Kidney epithelial cell (primary cell): ENCODE data around the gene ORAI2. TPM values are rescaled to one million over a fixed set of nuclear protein-coding genes. Genes with fewer than 3 reads are reported as not detected.

Experiments used
- DNase-seq: peaks from one replicate; pipeline ENCODE4 v3.0.0-alpha.2; 2010; ENCODE audit warnings: low read depth
- H3K27me3 ChIP-seq: 2 replicates; pipeline ENCODE4 v1.6.0; 2011; ENCODE audit warnings: low read length; ENCODE audit not compliant: control insufficient read depth, insufficient read depth
- H3K36me3 ChIP-seq: 2 replicates; pipeline ENCODE4 v1.5.1; 2011; ENCODE audit warnings: low read length; ENCODE audit not compliant: control insufficient read depth, insufficient read depth
- H3K4me3 ChIP-seq: 2 replicates; pipeline ENCODE4 v1.5.1; 2011; ENCODE audit warnings: low read depth, mild to moderate bottlenecking, control low read depth, low read length
- CTCF ChIP-seq: IDR thresholded peaks from 2 replicates; pipeline ENCODE4 v1.5.1; 2011; ENCODE audit warnings: mild to moderate bottlenecking, moderate library complexity, low read length, control low read depth, inconsistent platforms; ENCODE audit not compliant: insufficient read depth, poor library complexity, severe bottlenecking
- total RNA-seq: library from RNA; depleted of rRNA; stranded (reverse); fragments of >200 nt; gene quantifications from 2 replicates; pipeline ENCODE4 v1.2.3, GENCODE V29; 2015

The ORAI2 gene
- total RNA-seq, 1 donor from 2014 or later, result 56.2 TPM

GRCh38 chr7:102446387-102447156 is 13.2 kb downstream of the ORAI2 start:
- Histone ChIP-seq H3K27me3 (no peaks in the 10 kb centered on the region), H3K4me3 (no peak overlapping the region), H3K36me3 (peaks cover 2% of the 10 kb centered on the region)
- TF ChIP-seq CTCF, result no peak
- no peak for DNase-seq

GRCh38 chr7:102447311-102447710 is 13.9 kb downstream of the ORAI2 start:
- Histone ChIP-seq H3K36me3 (peaks cover 2% of the 10 kb centered on the region), H3K4me3 (no peak overlapping the region), H3K27me3 (no peaks in the 10 kb centered on the region)
- no peak for DNase-seq
- TF ChIP-seq CTCF, result no peak

GRCh38 chr7:102449136-102449535 is 15.8 kb downstream of the ORAI2 start:
- Histone ChIP-seq H3K4me3 (no peak overlapping the region), H3K36me3 (peaks cover 2% of the 10 kb centered on the region), H3K27me3 (no peaks in the 10 kb centered on the region)
- TF ChIP-seq CTCF, result no peak
- no peak for DNase-seq

GRCh38 chr7:102450242-102450641 is 16.9 kb downstream of the ORAI2 start:
- TF ChIP-seq CTCF, result peak; percentile 25

GRCh38 chr7:102451371-102452054 is 18.1 kb downstream of the ORAI2 start:
- Histone ChIP-seq H3K27me3 (no peaks in the 10 kb centered on the region), H3K4me3 (no peak overlapping the region), H3K36me3 (peaks cover 2% of the 10 kb centered on the region)
- no peak for DNase-seq
- TF ChIP-seq CTCF, result no peak

More at GRCh38 chr7:102450242-102450641, 16.9 kb downstream of the ORAI2 start:
- Histone ChIP-seq H3K27me3 (no peaks in the 10 kb centered on the region), H3K36me3 (peaks cover 2% of the 10 kb centered on the region), H3K4me3 (no peak overlapping the region)
- DNase-seq, result no peak
